GM19395 (cell line): ENCODE data around the gene HSD3B7.
A peak's percentile ranks its signal among the peaks of the same experiment; 100 is the strongest.

Experiments
- ATAC-seq: cut with Tn5 transposase; IDR thresholded peaks from one replicate; pipeline ENCODE4 v1.9.1; 2021; ENCODE audit warnings: mild to moderate bottlenecking, moderate library complexity; ENCODE audit not compliant: unreplicated experiment

HSD3B7 gene

GRCh38 chr16:30956601-30957455, 28.2 kb upstream of the HSD3B7 start:
- peak; percentile 55 for ATAC-seq

GRCh38 chr16:30957456-30958174, 27.4 kb upstream of the HSD3B7 start, which contains the start of gene SETD1A:
TSS of gene SETD1A (plus strand) at chr16:30957754. CDS start at chr16:30958732, 978 bp downstream.
- peak; percentile 79 for ATAC-seq

- ATAC-seq: peak; percentile 15
These were observed 26.6 kb upstream of the HSD3B7 start for GRCh38 chr16:30958175-30959079.

- ATAC-seq: no peak
These were observed 23.6 kb upstream of the HSD3B7 start for GRCh38 chr16:30961384-30961783.

GRCh38 chr16:30963925-30964511, 21.0 kb upstream of the HSD3B7 start:
- ATAC-seq: no peak

GRCh38 chr16:30964574-30965226, 20.3 kb upstream of the HSD3B7 start:
- ATAC-seq: no peak

- ATAC-seq: no peak
These were observed 19.6 kb upstream of the HSD3B7 start for GRCh38 chr16:30965436-30965835.

GRCh38 chr16:30966033-30966619, 18.9 kb upstream of the HSD3B7 start:
- ATAC-seq: no peak

- ATAC-seq: no peak
These were observed 17.2 kb upstream of the HSD3B7 start for GRCh38 chr16:30967795-30968194.

GRCh38 chr16:30969246-30969842, 15.7 kb upstream of the HSD3B7 start:
- no peak for ATAC-seq

GRCh38 chr16:30971298-30971697, 13.7 kb upstream of the HSD3B7 start:
- ATAC-seq: no peak

- ATAC-seq: no peak
These were observed 12.1 kb upstream of the HSD3B7 start for GRCh38 chr16:30972872-30973271.

- ATAC-seq: no peak
These were observed 10.7 kb upstream of the HSD3B7 start for GRCh38 chr16:30974348-30974747.

- no peak for ATAC-seq
These were observed 8.5 kb upstream of the HSD3B7 start for GRCh38 chr16:30976486-30976885.

GRCh38 chr16:30977502-30977901, 7.5 kb upstream of the HSD3B7 start:
- no peak for ATAC-seq

- ATAC-seq: no peak
These were observed 5.6 kb upstream of the HSD3B7 start for GRCh38 chr16:30979170-30980022.

- ATAC-seq: no peak
These were observed 5.0 kb upstream of the HSD3B7 start for GRCh38 chr16:30980023-30980371.

- ATAC-seq: no peak
These were observed 4.6 kb upstream of the HSD3B7 start for GRCh38 chr16:30980434-30980833.

- ATAC-seq: no peak
These were observed 4.0 kb upstream of the HSD3B7 start for GRCh38 chr16:30980959-30981358.
